ENCODE measurements around the gene SFXN5. TPM values are rescaled to one million over a fixed set of nuclear protein-coding genes. Genes with fewer than 3 reads are reported as not detected.

The SFXN5 gene
- total RNA-seq, 2 donors from 2014 or later, result 7.6 to 10.3 TPM

DNA sequence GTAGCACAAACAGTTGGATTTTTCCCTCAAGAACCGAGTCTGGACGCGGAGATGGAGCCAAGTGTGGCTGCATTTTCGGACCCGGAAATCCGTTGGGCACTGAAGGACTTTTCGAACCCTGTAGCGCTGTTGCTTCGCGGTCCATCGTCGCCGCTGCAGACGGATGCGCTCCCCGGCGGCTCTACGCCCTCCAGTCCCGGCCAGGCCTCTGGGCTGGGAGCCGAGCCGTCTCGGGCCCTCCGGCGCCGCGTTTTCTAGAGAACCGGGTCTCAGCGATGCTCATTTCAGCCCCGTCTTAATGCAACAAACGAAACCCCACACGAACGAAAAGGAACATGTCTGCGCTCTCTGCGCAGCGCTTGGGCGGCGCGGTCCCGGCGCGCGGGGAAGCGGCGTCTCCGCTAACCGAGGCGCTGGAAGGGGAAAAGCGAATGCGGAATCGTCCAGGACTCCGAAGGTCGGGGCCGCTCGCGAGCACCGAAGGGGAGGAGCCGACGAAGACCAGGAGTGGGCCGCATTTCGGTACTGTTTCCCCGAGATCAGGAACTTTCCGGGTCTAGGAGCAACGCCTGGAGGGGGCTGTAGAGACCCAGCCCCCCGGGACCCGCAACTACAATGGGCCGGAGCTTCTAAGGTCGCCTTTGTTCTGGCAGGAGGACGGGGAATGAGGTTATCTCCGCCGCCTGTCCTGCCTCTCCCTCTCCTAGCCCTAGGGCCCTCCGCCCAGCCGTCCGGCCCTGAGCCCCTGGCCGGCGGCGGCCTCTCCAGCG lies 151.0 kb downstream of the SFXN5 start:
- Mint-ChIP-seq H3K4me1 (no peaks in the 10 kb centered on the region), H3K36me3 (ENCODE audit: low read depth) (peaks cover 4% of the 10 kb centered on the region), H3K9me3 (no peaks in the 10 kb centered on the region), H3K4me3 (peak overlapping the region; percentile 22), H3K27me3 (peaks cover 53% of the 10 kb centered on the region), H3K27ac (no peak overlapping the region)
- ATAC-seq (replicated peaks), result no peak

DNA sequence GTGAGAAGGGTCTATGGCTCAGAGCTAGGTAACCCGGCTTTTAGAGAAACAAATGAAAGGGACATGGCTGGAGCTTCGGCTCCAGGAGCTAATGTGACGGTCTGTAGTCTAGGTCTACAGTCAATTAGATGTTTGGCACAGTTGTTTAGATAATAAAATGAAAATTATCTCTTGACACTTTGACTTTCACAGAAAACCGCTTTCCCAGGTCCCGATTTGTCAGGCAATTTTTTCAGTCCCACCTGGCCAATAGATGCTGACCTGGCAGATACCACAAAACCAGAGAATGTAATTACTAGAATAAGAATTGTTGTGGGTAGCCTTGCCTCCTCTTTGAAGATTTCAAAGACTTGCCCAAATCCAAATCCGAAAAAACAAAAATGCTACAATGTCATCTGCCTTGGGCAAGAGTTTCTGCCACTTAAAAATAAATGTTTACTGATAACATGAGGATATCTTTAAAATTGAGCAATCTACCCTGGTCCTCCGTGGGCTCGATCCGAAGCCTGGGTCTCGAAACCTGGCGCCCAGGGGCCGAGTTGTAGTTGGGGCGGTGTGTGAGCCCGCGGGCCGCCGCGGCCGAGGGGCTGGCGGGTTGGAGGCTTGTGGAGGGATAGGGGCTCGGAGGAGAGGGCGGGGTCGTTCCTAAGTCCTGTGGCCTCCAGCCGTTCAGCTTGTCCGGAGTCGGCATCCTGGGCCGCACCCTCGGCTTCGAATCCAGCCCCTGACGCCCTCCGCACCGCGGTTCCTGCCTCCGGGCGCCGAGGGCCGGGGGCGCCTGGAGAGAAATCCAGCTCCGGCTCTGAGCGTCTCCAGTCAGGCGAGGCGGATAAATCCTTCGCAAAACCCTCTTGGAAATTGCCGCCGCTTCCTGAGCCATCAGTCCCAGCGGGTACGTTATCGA lies 151.8 kb downstream of the SFXN5 start:
- peaks cover 4% of the 10 kb centered on the region for H3K36me3 Mint-ChIP-seq (ENCODE audit: low read depth)
- H3K27me3 Mint-ChIP-seq, result peaks cover 55% of the 10 kb centered on the region
- H3K27ac Mint-ChIP-seq, result no peak overlapping the region
- H3K4me1 Mint-ChIP-seq, result peaks cover 1% of the 10 kb centered on the region
- no peak for ATAC-seq (replicated peaks)
- no peaks in the 10 kb centered on the region for H3K9me3 Mint-ChIP-seq
- H3K4me3 Mint-ChIP-seq, result peak overlapping the region; percentile 21

DNA sequence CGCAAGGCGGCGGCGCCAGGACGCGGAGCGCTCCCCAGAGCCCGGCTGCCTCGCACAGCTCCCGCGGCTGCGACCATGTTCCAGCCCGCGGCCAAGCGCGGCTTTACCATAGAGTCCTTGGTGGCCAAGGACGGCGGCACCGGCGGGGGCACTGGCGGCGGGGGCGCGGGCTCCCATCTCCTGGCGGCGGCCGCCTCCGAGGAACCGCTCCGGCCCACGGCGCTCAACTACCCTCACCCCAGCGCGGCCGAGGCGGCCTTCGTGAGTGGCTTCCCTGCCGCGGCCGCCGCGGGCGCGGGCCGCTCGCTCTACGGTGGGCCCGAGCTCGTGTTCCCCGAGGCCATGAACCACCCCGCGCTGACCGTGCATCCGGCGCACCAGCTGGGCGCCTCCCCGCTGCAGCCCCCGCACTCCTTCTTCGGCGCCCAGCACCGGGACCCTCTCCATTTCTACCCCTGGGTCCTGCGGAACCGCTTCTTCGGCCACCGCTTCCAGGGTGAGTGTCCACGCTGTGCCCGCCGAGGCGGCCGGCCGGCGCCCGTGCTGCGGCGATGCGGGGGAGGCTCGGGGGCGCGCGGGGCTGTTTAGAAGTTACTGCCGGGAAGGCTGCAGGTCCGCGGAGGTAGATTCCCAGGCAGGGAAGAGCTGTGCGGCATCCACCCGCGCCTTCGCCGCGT lies 153.5 kb downstream of the SFXN5 start:
- Mint-ChIP-seq H3K27ac (no peak overlapping the region), H3K4me3 (peak overlapping the region; percentile 48), H3K36me3 (ENCODE audit: low read depth) (peaks cover 4% of the 10 kb centered on the region), H3K4me1 (peaks cover 5% of the 10 kb centered on the region), H3K27me3 (peaks cover 60% of the 10 kb centered on the region), H3K9me3 (no peaks in the 10 kb centered on the region)
- peak; percentile 33 for ATAC-seq (replicated peaks)

DNA sequence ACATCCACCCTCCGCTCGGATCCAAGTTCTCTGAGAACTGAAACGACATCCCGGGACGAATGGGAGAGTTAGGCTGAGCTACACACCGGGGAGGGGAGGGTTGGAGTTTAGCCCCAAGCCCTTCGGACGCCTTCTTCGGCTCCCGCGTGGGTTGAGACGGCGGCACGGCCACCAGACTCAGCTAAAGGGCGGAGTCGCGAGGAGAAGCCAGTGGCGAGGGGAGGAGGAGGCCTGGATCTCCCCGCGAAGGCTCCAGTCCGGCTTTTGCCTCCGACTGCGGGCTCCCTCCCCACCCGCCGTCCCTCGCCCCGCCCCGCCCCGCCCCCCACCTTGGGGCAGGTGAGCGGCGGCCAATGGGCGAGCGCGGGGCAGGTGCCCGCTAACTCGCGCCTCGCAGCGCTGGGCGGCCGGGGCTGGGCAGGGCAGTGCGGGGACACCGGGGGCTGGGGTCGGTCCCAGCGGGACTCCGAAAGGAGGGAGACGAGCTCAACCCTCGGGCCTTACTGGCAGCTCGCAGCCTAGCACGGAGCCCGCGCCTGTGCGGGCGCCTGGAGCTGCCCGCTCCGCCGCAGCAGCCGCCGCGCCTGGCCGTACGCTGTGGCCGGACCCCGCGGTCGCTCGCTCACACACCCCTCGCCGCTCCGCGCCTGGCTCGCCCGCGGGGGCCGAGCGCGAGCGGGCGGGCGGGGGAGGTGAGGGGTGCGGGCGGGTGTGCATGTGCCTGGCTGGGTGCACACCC lies 154.2 kb downstream of the SFXN5 start, which contains the start of gene EMX1:
Gene EMX1, plus strand, starts transcription at position 382 of the 739 bp plus-strand sequence. Its CDS starts 334 bp downstream, at position 716.
- Mint-ChIP-seq H3K27me3 (peaks cover 58% of the 10 kb centered on the region), H3K36me3 (ENCODE audit: low read depth) (peaks cover 4% of the 10 kb centered on the region), H3K4me3 (peak within 1 kb of the TSS; percentile 71), H3K9me3 (no peaks in the 10 kb centered on the region), H3K4me1 (peaks cover 5% of the 10 kb centered on the region), H3K27ac (no peak within 1 kb of the TSS)
- ATAC-seq (replicated peaks), result peak; percentile 44

DNA sequence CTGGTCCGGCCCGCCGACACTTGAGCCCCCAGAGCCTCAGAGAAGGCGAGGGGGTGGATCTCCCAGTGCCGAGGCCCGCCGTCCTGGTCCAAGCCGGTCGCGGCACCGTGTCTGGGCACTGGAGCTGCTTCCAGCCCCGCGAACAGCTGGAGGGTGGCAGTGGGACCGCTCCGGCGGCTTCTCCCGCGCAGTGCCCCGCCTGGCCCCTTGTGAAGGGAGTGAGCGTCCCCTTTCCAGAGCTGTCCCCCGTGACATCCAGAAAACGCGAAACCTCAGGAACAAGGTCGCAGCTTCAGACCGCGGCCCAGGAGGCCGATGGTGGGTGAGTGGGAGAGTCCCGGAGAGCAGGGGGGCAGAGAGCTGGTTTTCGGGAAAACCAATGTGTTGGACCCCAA lies 154.8 kb downstream of the SFXN5 start:
- H3K27ac Mint-ChIP-seq, result no peak overlapping the region
- H3K9me3 Mint-ChIP-seq, result no peaks in the 10 kb centered on the region
- peaks cover 58% of the 10 kb centered on the region for H3K27me3 Mint-ChIP-seq
- H3K4me3 Mint-ChIP-seq, result peak overlapping the region; percentile 71
- no peak for ATAC-seq (replicated peaks)
- peaks cover 4% of the 10 kb centered on the region for H3K36me3 Mint-ChIP-seq (ENCODE audit: low read depth)
- H3K4me1 Mint-ChIP-seq, result peaks cover 5% of the 10 kb centered on the region

DNA sequence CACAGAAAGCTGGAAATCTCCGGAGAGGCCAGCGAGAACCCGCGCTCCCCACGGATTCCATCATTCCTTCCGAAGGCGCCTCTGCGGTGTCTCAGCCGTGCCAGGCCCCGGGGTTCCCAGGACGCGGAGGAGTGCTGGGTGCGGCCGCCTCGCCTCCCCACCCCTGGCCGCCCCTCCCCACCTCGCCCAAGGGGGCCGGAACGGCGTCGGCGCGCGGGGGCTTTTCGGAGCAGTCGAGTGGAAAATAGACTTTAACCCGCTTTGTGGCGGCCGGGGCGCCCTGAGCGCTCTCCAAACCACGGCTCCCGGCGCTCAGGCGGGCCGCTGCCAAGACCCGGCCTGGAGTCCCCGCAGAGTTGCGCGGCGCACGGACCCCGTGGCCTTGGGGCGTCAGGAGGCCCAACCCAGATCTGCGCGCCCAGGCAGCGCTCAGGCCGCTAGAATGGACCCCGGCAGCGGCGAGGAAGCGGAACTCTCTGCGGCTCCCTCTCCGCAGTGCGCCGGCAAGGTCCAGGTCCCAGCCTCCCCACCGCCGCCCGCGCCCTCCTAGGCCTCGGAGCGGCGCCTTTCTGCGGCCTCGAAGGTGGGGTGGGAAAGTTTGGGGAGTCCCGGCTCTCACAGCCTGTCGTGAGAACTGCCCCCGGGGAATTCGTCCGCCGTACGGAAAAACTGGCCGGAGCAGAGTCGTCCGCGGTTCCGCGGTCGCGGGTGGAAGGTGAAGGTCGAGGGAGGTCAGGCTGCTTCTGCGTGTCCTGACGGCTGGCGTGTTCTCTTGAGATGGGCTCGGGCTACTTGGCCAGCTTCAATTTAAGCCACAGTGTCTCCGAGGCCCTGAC lies 155.4 kb downstream of the SFXN5 start:
- peaks cover 58% of the 10 kb centered on the region for H3K27me3 Mint-ChIP-seq
- peak; percentile 25 for ATAC-seq (replicated peaks)
- no peak overlapping the region for H3K27ac Mint-ChIP-seq
- peak overlapping the region; percentile 71 for H3K4me3 Mint-ChIP-seq
- H3K4me1 Mint-ChIP-seq, result peaks cover 5% of the 10 kb centered on the region
- peaks cover 4% of the 10 kb centered on the region for H3K36me3 Mint-ChIP-seq (ENCODE audit: low read depth)
- H3K9me3 Mint-ChIP-seq, result no peaks in the 10 kb centered on the region

DNA sequence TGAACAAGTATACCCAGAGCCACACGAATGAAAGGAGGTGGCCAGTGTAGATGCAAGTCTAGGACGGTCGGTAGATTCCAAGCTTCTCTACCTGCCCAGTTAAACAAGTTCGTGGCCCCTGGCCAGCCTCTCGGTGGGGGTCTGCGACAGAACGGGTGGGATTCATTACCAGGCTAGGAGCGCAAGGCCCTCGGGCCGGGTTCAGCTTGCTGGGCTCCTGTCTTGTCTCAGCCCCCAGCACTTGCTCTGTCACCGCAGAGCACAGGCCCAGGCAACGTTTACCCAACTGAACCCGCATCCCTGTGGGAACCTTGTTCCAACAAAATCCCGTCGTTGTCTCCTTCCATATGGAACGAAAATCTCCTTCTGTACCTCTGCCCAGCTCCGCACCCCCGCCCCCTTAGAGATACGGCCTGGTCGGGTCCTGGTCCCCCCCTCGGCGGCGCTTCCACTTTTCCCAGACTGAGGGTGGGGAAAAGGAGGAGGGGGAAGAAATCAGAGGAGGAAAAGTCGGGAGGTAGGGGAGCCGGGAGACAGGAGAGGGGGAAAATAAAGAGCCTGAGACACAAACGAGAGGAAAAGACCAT lies 156.1 kb downstream of the SFXN5 start:
- no peak for ATAC-seq (replicated peaks)
- H3K27ac Mint-ChIP-seq, result no peak overlapping the region
- H3K27me3 Mint-ChIP-seq, result peaks cover 57% of the 10 kb centered on the region
- H3K4me1 Mint-ChIP-seq, result peaks cover 5% of the 10 kb centered on the region
- H3K9me3 Mint-ChIP-seq, result no peaks in the 10 kb centered on the region
- peak overlapping the region; percentile 50 for H3K4me3 Mint-ChIP-seq
- peaks cover 4% of the 10 kb centered on the region for H3K36me3 Mint-ChIP-seq (ENCODE audit: low read depth)

DNA sequence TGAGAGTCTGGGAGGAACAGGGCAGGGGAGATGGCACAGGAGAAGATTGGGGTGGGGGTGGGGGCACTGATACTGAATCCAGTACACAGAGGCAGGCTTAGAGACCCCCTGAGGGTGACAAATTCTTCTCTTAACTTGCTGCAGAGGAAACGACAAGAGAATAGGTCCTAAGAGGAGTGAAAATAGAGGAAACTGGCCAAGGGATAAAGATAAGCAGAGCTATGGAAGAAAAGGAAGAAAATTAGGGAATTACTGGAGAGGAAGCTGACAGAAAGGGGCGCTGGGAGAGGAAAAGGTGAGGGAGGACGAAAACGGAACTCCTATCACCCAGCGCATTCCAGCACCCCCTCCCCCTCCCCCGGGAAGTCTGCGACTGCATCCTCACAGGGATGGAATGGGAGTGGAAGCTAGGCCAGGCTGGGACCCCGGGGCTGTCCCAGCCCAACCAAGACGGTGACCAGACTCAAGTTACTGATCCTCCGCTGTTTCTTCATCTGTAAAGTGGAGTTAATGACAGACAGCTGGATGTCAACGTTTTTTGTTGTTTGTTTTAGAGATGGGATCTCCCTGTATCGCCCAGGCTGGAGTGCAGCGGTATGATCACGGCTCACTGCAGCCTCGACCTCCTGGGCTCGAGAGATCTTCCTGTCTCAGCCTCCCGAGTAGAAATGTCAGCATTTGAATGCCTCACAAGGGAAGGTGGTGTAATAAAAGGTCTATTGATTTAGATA lies 156.8 kb downstream of the SFXN5 start:
- peak overlapping the region; percentile 50 for H3K4me3 Mint-ChIP-seq
- H3K36me3 Mint-ChIP-seq (ENCODE audit: low read depth), result peaks cover 4% of the 10 kb centered on the region
- H3K4me1 Mint-ChIP-seq, result peaks cover 5% of the 10 kb centered on the region
- peaks cover 57% of the 10 kb centered on the region for H3K27me3 Mint-ChIP-seq
- H3K9me3 Mint-ChIP-seq, result no peaks in the 10 kb centered on the region
- no peak for ATAC-seq (replicated peaks)
- no peak overlapping the region for H3K27ac Mint-ChIP-seq

DNA sequence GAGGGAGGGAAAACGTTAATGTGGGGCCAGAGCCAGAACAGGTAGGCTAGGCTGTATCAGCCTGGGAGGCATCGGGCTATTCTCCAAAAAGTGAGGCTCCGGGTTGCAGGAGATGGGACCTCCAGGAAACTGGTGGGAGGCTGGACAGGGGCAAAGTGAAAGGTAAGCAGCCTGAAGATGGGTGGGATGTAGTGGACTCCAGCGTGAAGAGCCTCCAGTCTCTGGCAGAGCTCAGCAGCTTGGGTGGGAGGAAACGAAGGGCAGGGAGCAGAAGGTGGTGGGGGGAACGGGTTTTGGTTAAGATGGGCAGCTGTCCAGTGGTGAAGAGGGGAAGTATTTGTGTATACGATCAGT lies 157.3 kb downstream of the SFXN5 start:
- H3K27ac Mint-ChIP-seq, result no peak overlapping the region
- H3K4me1 Mint-ChIP-seq, result peaks cover 5% of the 10 kb centered on the region
- ATAC-seq (replicated peaks), result no peak

DNA sequence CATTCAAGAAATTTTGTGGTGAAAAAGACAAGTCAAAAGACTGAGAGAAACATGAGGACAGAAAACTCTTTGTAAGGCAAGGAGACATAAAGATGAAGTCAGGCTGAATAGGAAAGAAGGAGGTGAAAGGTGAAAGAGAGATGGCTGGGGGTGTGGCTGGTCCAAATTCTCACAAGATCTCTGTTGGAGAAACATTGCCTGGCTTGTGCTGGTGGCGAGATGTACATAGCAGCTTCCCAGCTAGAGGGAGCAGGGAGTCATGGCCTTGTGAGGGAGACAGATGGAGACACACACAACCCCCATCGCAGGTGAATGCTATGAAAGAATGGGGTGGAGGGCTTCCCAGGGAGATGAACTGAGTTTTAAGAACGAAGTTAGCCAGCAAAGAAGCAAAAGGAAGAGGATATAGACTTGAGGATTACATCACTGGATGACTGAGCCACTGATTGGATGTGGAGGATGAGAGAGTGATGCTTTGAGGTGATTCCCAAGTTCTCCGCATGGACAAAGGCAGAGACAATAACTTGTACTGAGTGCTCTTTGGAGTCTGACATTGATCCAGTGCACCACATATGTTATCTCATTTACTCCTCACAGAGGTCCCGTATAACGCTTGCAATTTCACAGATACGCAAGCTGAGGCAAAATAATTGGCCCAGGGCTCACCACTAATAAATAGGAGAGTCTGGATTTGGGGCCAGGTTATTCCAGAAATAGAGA lies 157.9 kb downstream of the SFXN5 start:
- no peak for ATAC-seq (replicated peaks)
- Mint-ChIP-seq H3K27me3 (peaks cover 58% of the 10 kb centered on the region), H3K36me3 (ENCODE audit: low read depth) (peaks cover 4% of the 10 kb centered on the region), H3K4me1 (peaks cover 5% of the 10 kb centered on the region), H3K27ac (no peak overlapping the region), H3K4me3 (no peak overlapping the region), H3K9me3 (no peaks in the 10 kb centered on the region)

More for the DNA sequence above, 157.3 kb downstream of the SFXN5 start:
- Mint-ChIP-seq H3K36me3 (ENCODE audit: low read depth) (peaks cover 4% of the 10 kb centered on the region), H3K9me3 (no peaks in the 10 kb centered on the region), H3K27me3 (peaks cover 56% of the 10 kb centered on the region), H3K4me3 (peak overlapping the region; percentile 50)

DNA sequence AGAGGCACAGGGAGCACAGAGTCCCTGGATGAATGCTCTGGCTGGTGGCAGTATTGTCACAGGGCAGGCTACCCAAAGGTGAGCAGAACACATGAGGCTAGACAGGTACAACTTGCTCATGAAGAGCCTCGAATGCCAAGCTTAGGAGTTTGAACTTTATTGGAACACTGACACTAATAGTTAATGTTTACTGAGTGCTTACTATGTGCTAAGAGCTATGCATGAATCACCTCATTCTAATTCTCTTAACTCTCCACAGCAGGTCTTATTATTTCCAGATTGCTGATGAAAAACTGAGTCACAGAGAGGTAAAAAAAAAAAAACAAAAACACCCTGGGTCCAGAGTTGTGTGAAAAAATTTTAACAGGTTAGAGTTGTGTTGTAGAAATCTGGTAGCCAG lies 160.3 kb downstream of the SFXN5 start:
- peaks cover 5% of the 10 kb centered on the region for H3K4me1 Mint-ChIP-seq
- ATAC-seq (replicated peaks), result no peak
- H3K36me3 Mint-ChIP-seq (ENCODE audit: low read depth), result no peaks in the 10 kb centered on the region
- no peaks in the 10 kb centered on the region for H3K9me3 Mint-ChIP-seq
- peaks cover 59% of the 10 kb centered on the region for H3K27me3 Mint-ChIP-seq
- H3K27ac Mint-ChIP-seq, result no peak overlapping the region
- no peak overlapping the region for H3K4me3 Mint-ChIP-seq

DNA sequence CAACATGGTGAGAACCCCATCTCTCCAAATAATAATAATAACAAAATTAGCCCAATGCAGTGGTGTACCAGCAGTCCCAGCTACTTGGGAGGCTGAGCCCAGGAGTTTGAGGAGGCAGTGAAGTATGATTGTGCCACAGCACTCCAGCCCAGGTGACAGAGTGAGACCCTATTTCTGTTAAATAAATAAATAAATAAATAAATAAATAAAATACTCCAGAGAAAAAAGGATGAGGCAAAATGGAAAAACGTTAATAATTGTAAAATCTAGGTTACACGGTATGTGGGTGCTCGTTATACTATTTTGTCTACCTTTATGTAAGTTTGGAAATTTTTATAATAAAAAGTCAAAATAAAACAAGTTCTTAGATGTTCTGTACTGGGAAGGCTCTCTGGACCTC lies 162.8 kb downstream of the SFXN5 start:
- no peak for ATAC-seq (replicated peaks)
- H3K4me1 Mint-ChIP-seq, result no peaks in the 10 kb centered on the region
- H3K9me3 Mint-ChIP-seq, result no peaks in the 10 kb centered on the region
- H3K4me3 Mint-ChIP-seq, result no peak overlapping the region
- H3K27me3 Mint-ChIP-seq, result peaks cover 43% of the 10 kb centered on the region
- H3K36me3 Mint-ChIP-seq (ENCODE audit: low read depth), result no peaks in the 10 kb centered on the region
- H3K27ac Mint-ChIP-seq, result no peak overlapping the region
